GM21619 (cell line): ENCODE results near the gene CCDC170.
A peak's percentile ranks its signal among the peaks of the same experiment; 100 is the strongest.

Experiments used
- ATAC-seq: cut with Tn5 transposase; IDR thresholded peaks from one replicate; pipeline ENCODE4 v1.9.1; 2021; ENCODE audit not compliant: unreplicated experiment

Gene CCDC170

DNA sequence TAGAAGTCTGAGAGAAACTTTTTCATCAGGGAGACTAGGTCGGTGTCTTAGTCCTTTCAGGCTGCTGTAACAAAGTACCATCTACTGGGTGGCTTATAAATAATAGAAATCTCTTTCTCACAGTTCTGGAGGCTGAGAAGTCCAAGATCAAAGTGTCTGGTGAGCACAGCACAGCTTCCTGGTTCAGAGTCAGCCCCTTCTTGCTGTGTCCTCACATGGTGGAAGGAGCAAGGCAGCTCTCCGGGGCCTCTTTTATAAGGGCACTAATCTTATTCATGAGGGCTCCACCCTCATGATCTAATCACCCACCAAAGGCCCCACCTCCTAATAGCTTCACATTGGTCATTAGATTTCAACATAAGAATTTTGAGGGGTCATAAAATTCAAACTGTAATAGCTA lies 122.8 kb downstream of the CCDC170 start:
- ATAC-seq: no peak

DNA sequence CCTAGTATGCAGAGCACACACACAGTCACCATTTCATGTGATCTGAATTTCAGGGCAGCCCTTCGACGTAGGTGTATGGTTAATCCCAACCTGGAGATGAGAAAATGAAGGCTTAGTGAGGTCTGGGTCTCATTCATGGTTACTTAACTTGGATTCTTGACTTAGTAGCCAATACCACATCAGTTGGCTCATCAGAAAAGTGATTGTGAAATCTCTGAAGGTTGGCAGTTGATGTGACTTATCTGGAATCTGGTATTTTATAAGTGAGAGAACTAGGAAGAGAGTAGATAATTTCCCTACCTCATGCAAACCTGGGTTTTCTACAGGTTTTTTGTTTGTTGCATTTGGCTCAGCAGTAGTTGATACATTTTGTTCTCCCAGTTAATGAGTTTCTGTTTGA lies 123.7 kb downstream of the CCDC170 start:
- ATAC-seq: no peak

DNA sequence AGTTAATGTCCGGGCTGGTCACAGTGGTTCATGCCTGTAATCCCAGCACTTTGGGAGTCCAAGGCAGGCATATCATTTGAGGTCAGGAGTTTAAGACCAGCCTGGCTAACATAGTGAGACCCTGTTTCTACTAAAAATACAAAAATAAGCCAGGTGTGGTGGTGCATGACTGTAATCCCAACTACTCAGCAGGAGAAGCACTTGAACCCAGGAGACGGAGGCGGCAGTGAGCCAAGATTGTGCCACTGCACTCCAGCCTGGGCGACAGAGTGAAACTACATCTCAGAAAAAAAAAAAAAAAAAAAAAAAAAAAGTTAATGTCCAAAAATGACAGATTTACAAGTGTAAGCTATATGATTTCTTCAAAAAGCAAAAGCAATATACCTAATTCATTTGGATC lies 124.9 kb downstream of the CCDC170 start:
- no peak for ATAC-seq

DNA sequence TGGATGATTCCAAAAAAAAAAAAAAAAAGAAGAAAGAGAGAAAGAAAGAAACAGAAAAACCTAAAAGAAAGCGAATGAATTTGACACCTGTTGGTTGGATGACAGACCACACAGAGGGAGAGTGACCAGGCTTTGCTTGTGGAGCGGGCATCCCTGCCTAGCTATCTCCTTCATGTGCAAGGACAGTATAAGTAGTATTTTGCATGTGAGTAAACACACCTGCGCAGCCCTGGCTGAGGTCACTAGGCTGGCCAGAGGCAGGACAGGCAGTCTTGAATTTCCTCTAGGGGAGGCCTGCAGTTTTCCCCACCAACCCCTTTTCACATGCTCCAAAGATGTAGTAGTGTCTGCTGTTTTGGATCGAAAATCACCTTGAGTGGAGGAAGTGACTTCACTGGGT lies 126.4 kb downstream of the CCDC170 start:
- no peak for ATAC-seq

DNA sequence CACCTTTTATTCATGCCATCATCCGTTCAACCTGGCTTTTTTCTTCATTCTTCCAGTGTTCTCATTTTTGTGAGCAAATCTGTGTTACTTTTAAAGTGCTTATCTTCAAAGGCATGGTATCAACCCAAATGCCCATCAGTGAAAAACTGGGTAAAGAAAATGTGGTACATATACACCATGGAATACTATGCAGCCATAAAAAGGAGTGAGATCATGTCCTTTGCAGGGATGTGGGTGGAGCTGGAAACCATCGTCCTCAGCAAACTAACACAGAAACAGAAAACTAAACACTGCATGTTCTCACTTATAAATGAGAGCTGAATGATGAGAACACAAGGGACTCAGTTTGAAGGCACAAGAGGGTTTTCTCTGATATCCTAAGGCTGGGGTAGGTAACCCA lies 130.3 kb downstream of the CCDC170 start:
- no peak for ATAC-seq

DNA sequence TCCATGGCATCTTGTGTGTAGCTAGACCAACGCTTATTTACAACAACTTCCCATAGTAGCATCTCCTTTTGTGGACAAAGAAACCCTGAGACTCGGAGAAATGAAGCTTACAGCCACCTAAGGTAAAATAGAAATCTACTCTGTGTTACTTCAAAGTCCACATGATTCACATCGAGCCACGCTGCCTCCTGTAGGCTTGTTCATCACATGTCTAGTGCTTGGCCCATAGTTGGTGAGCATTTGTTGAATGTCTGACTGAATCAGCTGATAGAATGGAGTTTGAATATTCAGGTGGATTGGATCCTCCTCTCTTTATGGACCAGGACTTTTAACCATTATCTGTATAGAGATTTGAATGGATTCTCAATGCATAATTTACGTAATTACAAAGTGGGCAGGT lies 130.7 kb downstream of the CCDC170 start:
- no peak for ATAC-seq

DNA sequence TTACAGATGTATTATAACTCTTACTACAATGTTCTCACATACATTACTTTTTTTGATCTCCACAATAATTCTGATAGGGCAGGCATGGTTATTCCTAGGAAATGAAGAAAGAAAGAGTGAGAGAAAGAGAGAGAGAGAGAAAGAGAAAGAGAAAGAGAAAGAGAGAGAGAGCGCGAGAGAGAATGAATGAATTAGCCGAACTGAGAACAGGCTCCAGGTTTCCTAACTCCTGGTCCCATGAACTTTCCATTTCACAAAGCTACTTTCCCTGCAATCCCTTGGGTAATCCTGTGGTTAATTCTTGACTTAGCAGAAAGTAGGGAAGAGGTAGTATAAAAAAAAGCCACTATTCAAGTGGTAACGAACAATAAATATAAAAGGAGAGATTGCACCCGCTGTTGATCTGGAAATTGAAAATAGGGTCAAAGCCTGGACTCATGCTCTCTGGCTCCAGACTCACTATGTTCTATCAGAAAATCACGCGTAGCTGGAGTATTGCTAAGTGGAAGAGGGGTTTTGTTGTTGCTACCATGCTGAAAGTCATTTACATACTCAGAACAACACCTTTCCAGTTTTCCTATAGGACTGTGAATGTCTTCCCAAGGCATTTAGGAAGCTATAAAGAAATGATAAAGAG lies 131.2 kb downstream of the CCDC170 start:
- no peak for ATAC-seq

DNA sequence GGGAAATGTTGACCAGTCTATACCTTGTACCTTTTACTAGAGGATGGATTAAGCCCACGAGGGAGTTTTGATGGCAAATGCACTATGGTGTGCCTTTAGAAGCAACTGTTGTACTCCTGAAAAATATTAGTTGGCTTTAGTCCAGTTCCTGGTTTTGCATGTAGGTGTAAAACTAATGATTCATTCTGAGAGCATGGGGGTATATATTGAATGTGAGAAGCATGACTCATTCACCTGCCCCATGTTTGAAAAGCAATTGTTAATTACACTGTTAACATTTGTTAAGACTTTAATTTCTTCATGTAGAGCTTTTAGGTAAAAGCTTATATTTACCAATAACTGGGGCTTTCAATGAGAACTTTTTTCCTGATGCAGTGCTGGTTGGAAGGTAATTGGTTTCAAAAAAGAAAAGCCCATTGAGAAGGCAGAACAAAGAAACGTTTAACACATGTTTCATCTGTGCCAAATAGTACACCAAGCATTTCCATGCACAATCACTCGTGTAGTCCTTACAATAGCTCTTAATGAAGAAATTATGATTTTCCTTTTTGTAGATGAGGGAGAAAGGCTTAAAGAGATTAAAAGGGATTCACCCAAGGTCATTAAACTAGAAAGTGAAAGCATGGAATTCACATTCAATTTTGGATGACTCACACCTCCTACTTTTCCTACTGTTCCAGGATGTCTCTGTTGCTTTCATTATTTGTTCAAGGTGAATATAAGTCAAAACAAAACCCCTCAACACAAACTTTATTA lies 134.1 kb downstream of the CCDC170 start:
- peak; percentile 75 for ATAC-seq

DNA sequence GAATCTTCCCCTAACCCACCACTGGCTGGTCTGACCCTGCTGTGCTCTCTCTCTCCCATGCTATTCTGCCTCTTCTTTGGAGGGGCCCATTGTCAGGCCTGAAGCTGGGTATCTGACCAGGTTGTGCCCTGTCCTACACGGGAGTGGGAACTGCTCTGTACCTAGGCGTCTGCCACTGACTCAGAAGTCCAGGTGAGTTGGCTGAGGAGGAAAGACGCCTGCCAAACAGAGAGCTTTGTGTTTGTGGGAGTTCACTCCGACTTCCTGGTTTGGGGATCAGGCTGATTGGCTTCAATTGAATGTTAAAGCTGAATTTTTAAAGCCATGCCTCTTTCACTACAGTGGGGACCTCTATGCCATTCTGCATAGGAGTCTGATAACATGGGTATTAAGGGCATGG lies 136.0 kb downstream of the CCDC170 start:
- no peak for ATAC-seq

DNA sequence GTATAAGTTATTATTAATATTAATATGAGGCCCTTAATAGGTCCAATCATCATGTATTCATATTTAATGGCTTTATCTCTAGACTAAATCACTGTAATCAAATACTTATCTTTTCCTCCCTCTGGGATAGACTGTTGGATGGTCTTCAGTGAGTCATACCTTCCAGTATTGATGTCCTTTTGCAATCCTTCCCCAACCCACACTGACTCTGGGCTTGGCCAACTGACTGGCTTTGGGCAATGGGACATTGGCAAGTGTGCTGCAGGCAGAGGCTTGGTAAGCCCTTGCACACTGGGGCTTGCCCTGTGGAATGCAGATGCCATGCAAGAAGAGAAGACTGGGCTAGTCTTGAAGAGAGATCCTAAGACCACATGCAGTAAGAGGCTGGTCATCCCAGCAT lies 136.6 kb downstream of the CCDC170 start:
- ATAC-seq: no peak

DNA sequence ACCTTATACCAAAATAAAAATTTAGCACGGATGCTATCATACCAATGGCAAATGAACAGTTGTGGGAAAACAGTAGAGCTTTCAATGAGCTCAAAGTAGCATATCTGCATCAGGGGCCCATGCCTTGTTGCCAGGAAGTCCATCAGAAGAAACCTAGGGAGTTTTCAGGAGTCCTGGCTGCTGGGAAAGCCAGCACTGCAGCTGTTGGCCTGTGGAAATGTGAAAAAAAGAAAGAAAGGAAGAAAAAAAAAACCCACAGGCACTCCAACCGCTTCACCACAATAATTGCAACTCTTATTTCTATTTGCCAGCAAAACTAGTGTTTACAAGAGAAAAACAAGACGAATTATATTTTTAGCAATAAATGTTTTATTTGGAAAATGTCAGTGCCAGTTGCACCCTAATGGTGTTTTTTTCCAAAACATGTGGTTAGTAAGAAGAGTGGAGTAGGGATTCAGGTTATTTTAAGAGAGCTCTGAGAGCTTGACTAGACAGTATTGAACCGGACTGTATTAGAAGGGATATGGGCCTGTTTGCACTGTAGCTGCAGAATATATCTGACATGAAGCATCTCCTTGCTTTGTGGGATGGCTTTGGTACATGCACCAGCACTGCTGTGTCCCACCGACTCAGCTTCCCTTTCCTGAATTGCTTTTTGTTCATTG lies 137.3 kb downstream of the CCDC170 start:
- no peak for ATAC-seq

DNA sequence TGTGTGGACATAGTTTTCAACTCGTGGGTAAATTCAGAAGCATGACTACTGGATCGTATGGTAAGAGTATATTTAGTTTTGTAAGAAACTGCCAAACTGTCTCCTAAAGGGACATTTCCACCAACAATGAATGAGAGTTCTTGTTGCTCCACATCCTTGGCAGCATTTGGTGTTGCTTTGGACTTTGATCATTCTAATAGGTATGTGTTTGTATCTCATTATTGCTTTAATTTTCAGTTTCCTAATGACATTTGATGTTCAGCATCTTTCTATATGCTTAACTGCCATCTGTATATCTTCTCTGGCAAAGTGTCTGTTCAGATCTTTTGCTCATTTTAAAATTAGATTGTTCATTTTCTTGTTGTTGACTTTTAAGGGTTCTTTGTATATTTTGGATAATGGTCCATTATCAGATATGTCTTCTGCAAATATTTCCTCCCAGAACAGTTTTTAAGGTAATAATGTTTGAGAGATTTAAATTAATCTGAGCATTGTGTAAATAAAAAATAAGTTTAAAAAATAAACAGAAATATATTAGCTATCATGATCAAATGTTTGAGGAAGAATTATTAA lies 138.7 kb downstream of the CCDC170 start:
- no peak for ATAC-seq

DNA sequence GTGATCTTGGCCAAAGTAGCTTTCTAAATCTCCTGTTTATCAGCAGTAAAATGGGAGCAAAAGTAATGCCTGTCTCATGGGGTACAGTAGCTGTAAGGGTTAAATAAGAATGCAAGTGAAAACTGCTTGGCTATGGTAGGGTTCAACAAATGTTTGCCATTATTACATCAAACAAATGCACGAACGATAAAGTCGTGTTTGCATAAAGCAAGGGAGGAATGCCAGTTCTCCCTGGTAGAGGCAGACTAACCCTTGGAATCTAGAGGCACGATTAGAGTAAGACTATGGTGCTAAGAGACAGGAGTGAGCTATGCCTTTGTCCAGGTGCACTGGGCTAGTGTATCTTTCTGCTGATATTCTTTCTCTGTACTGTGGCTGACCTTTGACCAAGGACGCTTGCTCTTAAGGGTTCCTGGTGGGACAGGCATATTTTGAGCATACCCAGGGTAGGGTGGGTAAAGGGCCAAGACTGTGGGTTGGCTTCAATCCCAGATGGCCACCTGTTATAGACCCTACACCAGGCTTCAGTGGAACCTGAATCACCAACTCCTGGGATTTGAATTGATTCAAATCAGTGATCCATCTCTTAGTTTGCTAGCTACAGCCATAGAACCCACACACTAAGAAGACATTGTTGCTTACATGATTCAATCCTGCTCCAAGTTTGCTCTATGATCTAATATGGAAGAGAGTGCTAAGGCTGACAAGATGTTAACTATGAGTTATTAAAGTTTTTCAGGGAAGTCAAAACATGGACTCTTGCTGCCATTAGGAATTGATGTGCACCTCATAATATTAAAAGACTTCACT lies 139.9 kb downstream of the CCDC170 start:
- ATAC-seq: no peak

DNA sequence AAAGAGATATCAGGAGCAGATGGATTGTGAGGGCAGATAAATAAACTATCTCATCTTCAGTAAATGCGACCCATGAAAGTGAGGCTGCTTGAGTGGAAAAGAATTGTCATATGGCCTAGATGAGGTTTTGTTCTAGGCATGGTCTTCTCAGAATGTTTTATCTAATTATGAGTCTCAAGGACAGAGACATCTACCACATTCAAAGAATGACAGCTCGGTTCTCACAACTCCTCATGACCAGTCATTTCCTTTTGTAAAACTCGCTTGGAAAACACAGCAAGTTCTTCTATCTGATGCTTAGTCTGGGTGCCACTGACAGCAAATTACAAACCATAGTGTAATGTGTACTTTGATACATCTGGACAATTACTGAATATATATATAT lies 140.5 kb downstream of the CCDC170 start:
- ATAC-seq: no peak

DNA sequence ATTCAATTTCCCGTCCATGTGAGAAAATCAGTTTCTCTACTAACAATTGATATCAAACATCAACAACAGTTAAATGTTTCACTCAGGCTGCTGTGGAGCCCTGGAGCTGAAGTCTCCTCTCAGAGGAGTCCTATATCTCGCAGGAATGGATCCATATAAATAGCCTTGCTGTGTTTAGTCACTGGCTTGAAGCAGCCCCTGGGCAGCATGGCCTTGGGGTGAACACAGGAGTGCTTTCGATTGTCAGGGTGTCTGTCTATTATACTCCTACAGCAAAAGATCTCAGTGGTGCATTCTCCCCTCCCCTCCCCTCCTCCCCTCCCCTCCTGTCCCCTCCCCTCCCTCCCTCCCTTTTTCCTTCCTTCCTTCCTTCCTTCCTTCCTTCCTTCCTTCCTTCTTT lies 141.9 kb downstream of the CCDC170 start:
- ATAC-seq: no peak

DNA sequence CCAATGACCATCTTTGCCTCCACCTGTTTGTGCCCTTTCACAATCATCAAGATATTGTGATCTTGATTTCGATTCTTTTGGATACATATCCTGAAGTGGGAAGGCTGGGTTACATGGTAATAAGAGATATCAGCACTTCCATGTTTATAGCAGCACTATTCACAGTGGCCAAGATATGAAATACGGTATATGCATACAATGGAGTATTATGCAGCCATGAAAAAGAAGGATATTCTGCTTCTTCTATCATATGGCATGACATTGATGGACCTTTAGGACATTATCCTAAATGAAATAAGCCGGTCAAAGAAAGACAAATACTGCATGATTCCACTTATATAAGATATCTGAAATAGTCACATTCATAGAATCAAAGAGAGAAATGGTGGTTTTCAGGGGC lies 144.0 kb downstream of the CCDC170 start:
- no peak for ATAC-seq

DNA sequence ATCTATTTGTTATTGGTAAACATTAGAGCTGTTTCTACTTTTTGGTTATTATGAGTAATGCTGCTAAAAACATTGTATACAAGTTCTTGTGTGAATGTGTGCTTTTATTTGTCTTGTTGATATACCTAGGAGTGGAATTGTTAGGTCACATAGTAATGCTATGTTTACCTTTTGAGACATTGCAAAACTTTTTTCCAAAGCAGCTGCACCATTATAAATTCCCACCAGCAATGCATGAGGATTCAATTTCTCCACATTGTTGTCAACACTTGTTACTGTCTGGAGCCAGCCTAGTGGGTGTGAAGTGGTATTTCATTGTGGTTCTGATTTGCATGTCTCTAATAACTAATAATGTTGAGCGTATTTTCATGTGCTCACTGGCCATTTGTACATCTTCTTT lies 145.9 kb downstream of the CCDC170 start:
- ATAC-seq: no peak

DNA sequence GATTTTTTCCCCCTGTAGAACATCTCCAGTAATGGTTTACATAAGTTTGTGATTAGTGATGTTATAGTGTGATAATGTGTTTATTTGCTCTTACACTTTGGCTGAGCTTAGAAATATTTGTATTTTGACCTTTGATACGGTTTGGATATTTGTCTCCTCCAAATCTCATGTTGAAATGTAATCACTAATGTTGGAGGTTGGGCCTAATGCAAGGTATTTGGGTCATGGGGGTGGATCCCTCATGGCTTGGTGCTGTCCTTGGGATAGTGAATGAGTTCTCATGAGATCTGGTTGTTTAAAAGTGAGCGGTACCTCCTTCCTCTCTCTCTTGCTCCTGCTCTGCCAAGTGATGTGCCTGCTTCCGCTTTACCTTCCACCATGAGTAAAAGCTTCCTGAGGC lies 147.2 kb downstream of the CCDC170 start:
- ATAC-seq: no peak

DNA sequence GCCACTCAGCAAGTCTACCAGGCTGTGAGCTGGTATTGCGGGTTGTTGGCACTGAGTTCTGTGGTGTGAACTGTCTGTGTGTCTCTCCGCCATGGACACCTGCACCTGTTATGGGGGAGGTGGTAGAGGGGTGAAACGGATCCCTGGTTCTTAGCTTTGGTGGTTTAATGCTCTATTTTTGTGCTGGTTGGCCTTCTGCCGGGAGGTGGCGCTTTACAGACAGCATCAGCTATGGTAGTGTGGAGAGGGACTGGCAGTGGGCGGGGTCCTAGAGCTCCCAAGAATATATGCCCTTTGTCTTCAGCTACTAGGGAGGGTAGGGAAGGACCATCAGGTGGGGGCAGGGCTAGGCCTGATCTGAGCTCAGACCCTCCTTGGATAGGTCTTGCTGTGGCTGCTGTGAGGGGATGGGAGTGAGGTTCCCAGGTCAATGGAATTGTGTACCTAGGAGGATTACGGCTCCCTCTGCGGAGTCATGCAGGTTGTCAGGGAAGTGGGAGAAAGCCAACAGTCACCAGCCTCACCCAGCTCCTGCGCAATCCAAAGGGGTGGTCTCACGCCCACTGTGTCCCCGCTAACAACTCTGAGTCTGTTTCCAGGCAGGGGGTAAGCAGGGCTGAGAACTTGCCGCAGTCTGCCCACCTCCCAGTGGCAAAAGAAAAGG lies 154.3 kb downstream of the CCDC170 start:
- no peak for ATAC-seq

DNA sequence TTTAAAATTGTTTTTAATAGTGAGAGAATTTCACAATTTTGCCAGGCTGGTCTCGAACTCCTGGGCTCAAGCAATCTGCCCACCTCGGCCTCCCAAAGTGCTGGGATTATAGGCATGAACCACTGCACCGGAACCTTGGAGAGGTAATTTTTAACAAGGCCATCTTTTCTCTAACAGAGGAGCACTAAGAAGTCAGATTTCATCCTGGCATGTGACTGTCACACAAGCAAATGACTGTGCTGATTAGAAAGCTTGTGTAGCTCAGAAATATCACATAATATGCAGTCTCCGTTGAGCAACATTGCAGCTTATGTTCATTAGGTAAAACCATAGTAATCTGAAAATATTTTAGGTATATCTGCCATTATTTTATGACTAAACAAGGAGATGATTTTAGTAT lies 156.0 kb downstream of the CCDC170 start:
- no peak for ATAC-seq

DNA sequence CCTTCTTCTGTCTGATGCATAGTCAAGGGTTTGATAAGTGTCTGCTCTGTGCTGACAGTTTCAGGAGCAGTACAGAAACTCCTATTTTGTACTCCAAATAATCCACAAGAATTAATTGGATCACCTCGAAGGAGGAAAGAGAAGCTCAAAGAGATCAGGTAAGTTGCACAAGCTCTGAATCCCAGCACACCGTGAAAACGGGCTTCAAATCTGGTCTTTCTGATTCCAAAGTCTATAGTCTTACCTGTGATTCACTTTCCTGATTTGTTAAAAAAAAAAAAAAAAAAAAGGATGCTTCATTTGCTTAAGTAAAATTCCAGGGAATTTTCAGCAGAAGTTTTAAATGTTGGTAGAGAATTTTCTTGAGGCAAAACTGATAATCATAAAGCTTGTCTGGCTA lies 157.8 kb downstream of the CCDC170 start:
- no peak for ATAC-seq
